Type B pancreatic cell (in vitro differentiated cells): ENCODE results near the gene IGDCC3. TPM values are rescaled to one million over a fixed set of nuclear protein-coding genes. Genes with fewer than 3 reads are reported as not detected.
"Not testable (repeated sequence)": the region's sequence is repeated elsewhere in the genome, so short reads cannot be mapped to it uniquely, and the experiment has no call there.

ENCODE experiments used
- DNase-seq: peaks from one replicate; pipeline ENCODE4 v3.0.0; 2021; ENCODE audit warnings: mixed read lengths; ENCODE audit not compliant: unreplicated experiment; ENCODE audit errors: extremely low spot score
- H3K27ac Mint-ChIP-seq: 2 replicates; pipeline ENCODE4 v1.8.0; 2021; ENCODE audit warnings: mild to moderate bottlenecking, mixed read lengths
- H3K27me3 Mint-ChIP-seq: 2 replicates; pipeline ENCODE4 v1.8.0; 2021; ENCODE audit warnings: mixed read lengths
- H3K36me3 Mint-ChIP-seq: 2 replicates; pipeline ENCODE4 v1.8.0; 2021; ENCODE audit warnings: mixed read lengths
- H3K4me1 Mint-ChIP-seq: one replicate; pipeline ENCODE4 v1.8.0; 2021; ENCODE audit warnings: mixed read lengths; ENCODE audit not compliant: unreplicated experiment
- H3K4me3 Mint-ChIP-seq: 2 replicates; pipeline ENCODE4 v1.8.0; 2021; ENCODE audit warnings: mild to moderate bottlenecking, mixed read lengths
- H3K9me3 Mint-ChIP-seq: 2 replicates; pipeline ENCODE4 v1.8.0; 2021; ENCODE audit warnings: mixed read lengths
- total RNA-seq: library from RNA; stranded (reverse); gene quantifications from 2 replicates; pipeline ENCODE4 v1.2.1, GENCODE V29; 2021; ENCODE audit warnings: low replicate concordance
- TF ChIP-seq, protein P1 (sequence below): fragments of 200-600 bp; sonication (generic); conservative IDR thresholded peaks from 2 replicates; pipeline ENCODE4 v1.5.0; 2021; ENCODE audit warnings: antibody characterized with exemption, mild to moderate bottlenecking

IGDCC3 gene
- total RNA-seq, 1 donor from 2014 or later, result 169 TPM

DNA sequence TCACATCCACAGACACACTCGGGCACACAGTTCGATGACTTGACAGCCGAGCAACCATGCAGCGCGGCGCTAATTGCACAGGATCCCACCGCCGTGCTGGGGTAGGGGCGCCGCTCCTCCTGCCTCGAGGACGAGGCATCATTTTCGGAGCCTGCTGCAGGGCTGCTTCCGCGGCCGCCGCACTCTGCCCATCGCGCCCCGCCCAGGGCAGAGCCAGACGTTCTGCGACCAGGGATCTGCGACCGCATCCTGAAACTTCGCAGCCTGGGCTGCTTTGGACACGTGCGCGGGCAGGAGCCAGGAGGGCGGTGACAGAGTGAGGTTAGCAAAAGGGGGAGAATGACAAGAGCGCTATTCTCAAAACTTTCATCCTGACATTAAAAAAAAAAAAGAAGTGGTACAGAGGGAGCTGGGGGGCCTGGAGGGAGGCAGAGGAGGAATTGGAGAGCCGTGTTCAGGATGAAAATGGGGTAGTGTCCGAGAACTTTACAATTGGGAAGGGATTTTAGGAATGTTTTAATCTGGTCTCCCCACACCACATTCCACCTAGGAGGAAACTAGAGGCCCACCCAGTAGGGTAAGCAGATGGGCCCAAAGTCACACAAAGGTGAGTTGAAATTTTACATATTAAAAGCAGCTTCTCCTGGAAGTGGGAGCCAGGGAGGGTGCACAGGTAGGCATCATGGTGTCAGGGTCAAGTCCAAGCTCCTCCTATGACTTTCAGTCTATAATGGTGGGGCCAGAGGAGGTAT, 15.9 kb downstream of the IGDCC3 start:
- peaks cover 50% of the 10 kb centered on the region for H3K4me1 Mint-ChIP-seq

DNA sequence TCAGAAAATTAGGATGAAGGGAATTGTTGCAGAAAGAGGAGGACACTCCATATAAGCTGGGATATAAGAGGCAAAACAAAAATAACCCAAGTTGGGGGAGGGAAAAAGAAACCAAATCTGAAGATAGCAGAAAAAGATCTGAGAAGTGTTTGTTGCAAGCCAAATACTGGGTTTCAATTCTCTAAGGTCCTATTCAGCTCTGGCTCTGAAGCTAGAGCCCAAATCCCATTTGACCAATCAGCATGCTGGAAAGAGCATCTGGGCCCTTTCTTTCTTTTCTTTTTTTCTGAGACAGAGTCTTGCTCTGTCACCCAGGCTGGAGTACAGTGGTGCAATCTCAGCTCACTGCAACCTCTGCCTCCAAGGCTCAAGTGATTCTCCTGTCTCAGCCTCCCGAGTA, 17.3 kb downstream of the IGDCC3 start:
- H3K4me3 Mint-ChIP-seq, result no peak overlapping the region
- peaks cover 46% of the 10 kb centered on the region for H3K4me1 Mint-ChIP-seq
- H3K36me3 Mint-ChIP-seq, result no peaks in the 10 kb centered on the region
- H3K27ac Mint-ChIP-seq, result no peak overlapping the region
- H3K9me3 Mint-ChIP-seq, result no peaks in the 10 kb centered on the region
- DNase-seq, result no peak
- TF ChIP-seq, protein P1, sequence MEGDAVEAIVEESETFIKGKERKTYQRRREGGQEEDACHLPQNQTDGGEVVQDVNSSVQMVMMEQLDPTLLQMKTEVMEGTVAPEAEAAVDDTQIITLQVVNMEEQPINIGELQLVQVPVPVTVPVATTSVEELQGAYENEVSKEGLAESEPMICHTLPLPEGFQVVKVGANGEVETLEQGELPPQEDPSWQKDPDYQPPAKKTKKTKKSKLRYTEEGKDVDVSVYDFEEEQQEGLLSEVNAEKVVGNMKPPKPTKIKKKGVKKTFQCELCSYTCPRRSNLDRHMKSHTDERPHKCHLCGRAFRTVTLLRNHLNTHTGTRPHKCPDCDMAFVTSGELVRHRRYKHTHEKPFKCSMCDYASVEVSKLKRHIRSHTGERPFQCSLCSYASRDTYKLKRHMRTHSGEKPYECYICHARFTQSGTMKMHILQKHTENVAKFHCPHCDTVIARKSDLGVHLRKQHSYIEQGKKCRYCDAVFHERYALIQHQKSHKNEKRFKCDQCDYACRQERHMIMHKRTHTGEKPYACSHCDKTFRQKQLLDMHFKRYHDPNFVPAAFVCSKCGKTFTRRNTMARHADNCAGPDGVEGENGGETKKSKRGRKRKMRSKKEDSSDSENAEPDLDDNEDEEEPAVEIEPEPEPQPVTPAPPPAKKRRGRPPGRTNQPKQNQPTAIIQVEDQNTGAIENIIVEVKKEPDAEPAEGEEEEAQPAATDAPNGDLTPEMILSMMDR, result no peak
- peaks cover 8% of the 10 kb centered on the region for H3K27me3 Mint-ChIP-seq

More for the DNA sequence above, 15.9 kb downstream of the IGDCC3 start:
- Mint-ChIP-seq H3K27ac (peak overlapping the region; percentile 13), H3K27me3 (peaks cover 3% of the 10 kb centered on the region), H3K9me3 (no peaks in the 10 kb centered on the region), H3K36me3 (no peaks in the 10 kb centered on the region), H3K4me3 (no peak overlapping the region)
- no peak for DNase-seq
- TF ChIP-seq, protein P1, result no peak

DNA sequence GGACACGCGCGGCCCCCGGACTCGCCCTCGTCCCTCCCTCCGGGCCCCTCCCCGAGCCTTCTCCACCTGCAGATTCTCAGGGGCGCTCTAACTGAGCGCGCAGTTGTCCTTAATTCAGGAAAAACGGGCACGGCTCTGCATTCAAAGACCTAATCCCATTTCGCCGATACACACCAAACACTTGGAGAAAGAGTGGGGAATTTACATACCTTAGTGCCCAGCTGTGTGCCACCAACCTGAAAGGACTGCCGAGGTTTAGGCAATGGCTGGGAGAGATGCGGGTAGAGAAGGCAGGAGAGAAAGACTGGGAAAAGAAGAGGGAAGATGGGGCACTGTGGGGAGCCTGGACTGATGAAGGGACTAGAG, 21.8 kb downstream of the IGDCC3 start:
- Mint-ChIP-seq H3K4me3 (peak overlapping the region; percentile 81), H3K27ac (peak overlapping the region; percentile 76), H3K27me3 (peaks cover 8% of the 10 kb centered on the region), H3K36me3 (peaks cover 6% of the 10 kb centered on the region), H3K4me1 (peaks cover 30% of the 10 kb centered on the region), H3K9me3 (peaks cover 7% of the 10 kb centered on the region)
- TF ChIP-seq, protein P1, result no peak
- no peak for DNase-seq

DNA sequence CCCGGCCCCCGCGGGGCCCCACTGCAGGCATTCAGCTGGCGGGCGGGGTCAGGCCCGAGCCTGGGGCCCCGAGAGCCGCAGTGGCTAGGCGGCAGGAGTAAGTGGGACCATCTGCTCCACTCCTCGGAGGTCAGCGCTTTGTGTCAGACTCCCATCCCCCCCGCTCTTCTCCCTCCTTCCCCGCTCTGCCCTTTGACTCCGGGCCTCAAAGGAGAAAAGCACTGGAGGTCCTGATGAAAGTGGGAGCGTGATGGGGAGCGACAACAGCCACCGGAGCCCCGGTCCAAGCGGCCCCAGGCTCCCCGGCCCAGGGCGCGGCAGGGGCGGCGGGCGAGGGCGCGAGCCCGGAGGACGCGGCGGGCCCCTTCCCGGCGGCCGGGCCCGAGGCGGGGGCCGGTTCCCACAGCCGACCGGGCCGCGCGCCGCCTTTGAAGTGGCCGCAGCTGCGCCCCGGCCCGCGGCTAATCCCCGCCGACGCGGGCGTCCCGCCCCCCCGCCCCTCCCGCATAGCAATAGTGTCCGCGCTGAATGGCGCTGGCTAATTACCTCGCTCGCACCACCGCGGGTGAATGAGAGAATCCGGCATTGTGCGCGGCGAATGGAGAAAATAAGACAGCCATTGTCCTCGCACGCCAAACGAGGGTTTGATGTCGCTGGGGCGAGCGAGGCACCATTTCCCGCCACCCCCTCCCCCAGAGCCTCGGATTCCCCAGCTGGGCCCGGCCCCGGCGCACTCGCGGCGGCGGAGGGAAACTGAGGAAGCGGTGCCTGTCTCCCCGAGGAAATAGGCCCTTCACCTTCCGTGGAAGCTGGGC, 22.4 kb downstream of the IGDCC3 start:
- TF ChIP-seq, protein P1, result no peak
- Mint-ChIP-seq H3K36me3 (peaks cover 10% of the 10 kb centered on the region), H3K4me3 (peak overlapping the region; percentile 81), H3K9me3 (peaks cover 7% of the 10 kb centered on the region), H3K4me1 (peaks cover 28% of the 10 kb centered on the region), H3K27ac (no peak overlapping the region), H3K27me3 (peaks cover 8% of the 10 kb centered on the region)
- DNase-seq, result no peak

DNA sequence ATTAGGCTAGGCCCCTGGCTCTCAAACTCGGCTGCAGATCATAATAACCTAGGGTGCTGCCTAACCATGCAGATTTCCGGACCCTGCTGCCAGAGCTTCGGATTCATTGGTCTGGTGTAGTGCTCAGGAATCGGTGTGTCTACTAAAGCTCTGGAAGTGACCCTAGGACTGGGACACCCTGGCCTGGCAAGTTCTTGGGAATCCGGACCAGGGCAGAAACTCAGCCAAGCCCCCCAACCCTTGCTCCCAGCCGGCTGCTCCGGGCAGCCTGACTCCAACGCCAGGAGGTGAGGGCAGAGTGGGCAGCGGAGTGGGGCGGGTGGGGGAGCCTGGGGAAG, 23.0 kb downstream of the IGDCC3 start:
- Mint-ChIP-seq H3K27me3 (peaks cover 8% of the 10 kb centered on the region), H3K27ac (peak overlapping the region; percentile 1), H3K4me1 (peaks cover 24% of the 10 kb centered on the region), H3K9me3 (peaks cover 7% of the 10 kb centered on the region), H3K4me3 (peak overlapping the region; percentile 66), H3K36me3 (peaks cover 10% of the 10 kb centered on the region)
- DNase-seq, result no peak
- TF ChIP-seq, protein P1, result no peak

DNA sequence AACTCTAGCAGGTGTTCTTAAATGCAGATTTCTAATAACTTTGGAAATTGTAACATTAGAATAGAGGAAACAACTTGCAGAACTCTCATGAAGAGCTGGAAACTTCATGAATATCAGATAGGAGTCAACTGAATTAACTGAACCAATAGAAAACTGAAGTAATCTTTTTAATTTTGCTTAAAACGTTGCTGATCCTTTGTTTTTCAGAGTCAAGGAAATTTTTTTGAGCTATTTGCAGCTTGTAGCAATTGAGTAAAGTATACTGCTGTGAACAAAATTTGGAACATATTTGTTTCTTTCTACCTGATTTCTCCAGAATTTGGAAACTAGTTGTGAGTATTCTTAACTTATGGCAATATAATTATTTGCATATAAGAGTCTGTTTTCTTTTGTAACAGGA, 25.8 kb downstream of the IGDCC3 start:
- not testable (repeated sequence) for H3K27ac Mint-ChIP-seq, H3K4me3 Mint-ChIP-seq, DNase-seq, H3K9me3 Mint-ChIP-seq, H3K27me3 Mint-ChIP-seq
- Mint-ChIP-seq H3K36me3 (peaks cover 15% of the 10 kb centered on the region), H3K4me1 (peaks cover 27% of the 10 kb centered on the region)
